RWPE1 (cell line): ENCODE data around the gene ARHGDIB.

ENCODE experiments used
- CTCF ChIA-PET: fragments of 350-600 bp; sonication (Branson Sonifier 250); formaldehyde crosslinking; extraction: SDS; loops from one replicate; lab custom pipeline; 2021; lab: Yijun Ruan, JAX
- POLR2A ChIA-PET: fragments of 400-600 bp; formaldehyde crosslinking; extraction: SDS; loops from one replicate; lab custom pipeline; 2020; ENCODE audit warnings: antibody characterized with exemption; ENCODE audit not compliant: low non-redundant PET; lab: Yijun Ruan, JAX
- DNase-seq: peaks from one replicate; pipeline ENCODE4 v3.0.0; 2012; ENCODE audit warnings: low spot score
- H3K27ac ChIP-seq: fragments of 450-650 bp; 2 replicates; pipeline ENCODE4 v1.5.1; 2017
- CTCF ChIP-seq: fragments of 450-650 bp; conservative IDR thresholded peaks from 2 replicates; pipeline ENCODE4 v1.5.1; 2017; ENCODE audit warnings: low read depth, mild to moderate bottlenecking

ARHGDIB gene

GRCh38 chr12:14896521-14897169 lies 64.8 kb downstream of the ARHGDIB start:
- ChIA-PET POLR2A (no interaction called here), CTCF (interaction anchor here (0.6 kb wide), 1 partner anchor 322 kb away, joined by 3 read pairs; no protein-coding TSS in a partner anchor)
- TF ChIP-seq CTCF: no peak
- H3K27ac ChIP-seq: no peak overlapping the region
- DNase-seq: no peak

- ChIA-PET CTCF (no interaction called here), POLR2A (no interaction called here)
- no peak for DNase-seq
- H3K27ac ChIP-seq: no peak overlapping the region
- TF ChIP-seq CTCF: no peak
These were observed 67.7 kb downstream of the ARHGDIB start for GRCh38 chr12:14893506-14894250.

GRCh38 chr12:14892726-14893505 lies 68.5 kb downstream of the ARHGDIB start:
- ChIA-PET CTCF (interaction anchor here (0.6 kb wide), 1 partner anchor 103 kb away, joined by 4 read pairs; no protein-coding TSS in a partner anchor), POLR2A (no interaction called here)
- DNase-seq: no peak
- H3K27ac ChIP-seq: no peak overlapping the region
- no peak for TF ChIP-seq CTCF
